ENCODE results near the gene PLEKHH1. TPM values are rescaled to one million over a fixed set of nuclear protein-coding genes. Genes with fewer than 3 reads are reported as not detected.
"Not testable (repeated sequence)": the region's sequence is repeated elsewhere in the genome, so short reads cannot be mapped to it uniquely, and the experiment has no call there.

PLEKHH1 gene
- total RNA-seq, 2 donors from 2014 or later, result 2.3 to 5.3 TPM

GRCh38 chr14:67586369-67586768 lies 53.3 kb downstream of the PLEKHH1 start:
- no peak overlapping the region for H3K27ac ChIP-seq
- H3K4me1 ChIP-seq, result no peaks in the 10 kb centered on the region
- H3K4me3 ChIP-seq, result no peak overlapping the region
- no peaks in the 10 kb centered on the region for H3K27me3 ChIP-seq
- no peaks in the 10 kb centered on the region for H3K9me3 ChIP-seq
- no peak for TF ChIP-seq CTCF (IDR thresholded peaks at IDR 0.05)
- no peak for DNase-seq (ENCODE audit: low spot score)
- H3K36me3 ChIP-seq, result peaks cover 30% of the 10 kb centered on the region

GRCh38 chr14:67589204-67589770 lies 56.2 kb downstream of the PLEKHH1 start:
- Histone ChIP-seq H3K4me3 (no peak overlapping the region), H3K36me3 (peaks cover 49% of the 10 kb centered on the region), H3K27me3 (no peaks in the 10 kb centered on the region), H3K27ac (no peak overlapping the region), H3K4me1 (no peaks in the 10 kb centered on the region), H3K9me3 (no peaks in the 10 kb centered on the region)
- TF ChIP-seq CTCF (IDR thresholded peaks at IDR 0.05), result no peak
- no peak for DNase-seq (ENCODE audit: low spot score)

GRCh38 chr14:67593650-67594049 lies 60.6 kb downstream of the PLEKHH1 start:
- DNase-seq (ENCODE audit: low spot score); H3K9me3 ChIP-seq; H3K4me1 ChIP-seq; H3K27ac ChIP-seq; H3K27me3 ChIP-seq; H3K4me3 ChIP-seq: not testable (repeated sequence)
- H3K36me3 ChIP-seq, result peaks cover 39% of the 10 kb centered on the region

GRCh38 chr14:67595392-67595791 lies 62.3 kb downstream of the PLEKHH1 start:
- Histone ChIP-seq H3K27me3 (no peaks in the 10 kb centered on the region), H3K36me3 (peaks cover 21% of the 10 kb centered on the region), H3K4me1 (peaks cover 0 to 10% of the 10 kb centered on the region in 2 donors), H3K9me3 (no peaks in the 10 kb centered on the region), H3K27ac (no peak overlapping the region), H3K4me3 (no peak overlapping the region)
- no peak for TF ChIP-seq CTCF (IDR thresholded peaks at IDR 0.05)
- no peak for DNase-seq (ENCODE audit: low spot score)

GRCh38 chr14:67599698-67600561 lies 66.8 kb downstream of the PLEKHH1 start, which contains the start of gene PIGH:
PIGH (minus strand) TSS chr14:67600268; CDS start chr14:67600203, 65 bp downstream.
- Histone ChIP-seq H3K36me3 (no peaks in the 10 kb centered on the region), H3K9me3 (no peaks in the 10 kb centered on the region), H3K4me3 (peak within 1 kb of the TSS; percentile 89 to 92), H3K27ac (peak within 1 kb of the TSS; percentile 94 to 95), H3K27me3 (no peaks in the 10 kb centered on the region), H3K4me1 (peaks cover 0 to 13% of the 10 kb centered on the region in 2 donors)
- TF ChIP-seq CTCF (IDR thresholded peaks at IDR 0.05), result peak in 1 of 2 donors; percentile 68
- DNase-seq (ENCODE audit: low spot score), result peak; percentile 84

GRCh38 chr14:67600562-67600974 lies 67.5 kb downstream of the PLEKHH1 start:
- Histone ChIP-seq H3K4me1 (peaks cover 0 to 13% of the 10 kb centered on the region in 2 donors), H3K4me3 (peak overlapping the region; percentile 89 to 92), H3K27ac (peak overlapping the region; percentile 94 to 95)
- H3K36me3 ChIP-seq, H3K9me3 ChIP-seq, H3K27me3 ChIP-seq: not testable (repeated sequence)
- DNase-seq (ENCODE audit: low spot score), result peak; percentile 51
